Measurements from ENCODE around the gene IRX2.

The IRX2 gene

DNA sequence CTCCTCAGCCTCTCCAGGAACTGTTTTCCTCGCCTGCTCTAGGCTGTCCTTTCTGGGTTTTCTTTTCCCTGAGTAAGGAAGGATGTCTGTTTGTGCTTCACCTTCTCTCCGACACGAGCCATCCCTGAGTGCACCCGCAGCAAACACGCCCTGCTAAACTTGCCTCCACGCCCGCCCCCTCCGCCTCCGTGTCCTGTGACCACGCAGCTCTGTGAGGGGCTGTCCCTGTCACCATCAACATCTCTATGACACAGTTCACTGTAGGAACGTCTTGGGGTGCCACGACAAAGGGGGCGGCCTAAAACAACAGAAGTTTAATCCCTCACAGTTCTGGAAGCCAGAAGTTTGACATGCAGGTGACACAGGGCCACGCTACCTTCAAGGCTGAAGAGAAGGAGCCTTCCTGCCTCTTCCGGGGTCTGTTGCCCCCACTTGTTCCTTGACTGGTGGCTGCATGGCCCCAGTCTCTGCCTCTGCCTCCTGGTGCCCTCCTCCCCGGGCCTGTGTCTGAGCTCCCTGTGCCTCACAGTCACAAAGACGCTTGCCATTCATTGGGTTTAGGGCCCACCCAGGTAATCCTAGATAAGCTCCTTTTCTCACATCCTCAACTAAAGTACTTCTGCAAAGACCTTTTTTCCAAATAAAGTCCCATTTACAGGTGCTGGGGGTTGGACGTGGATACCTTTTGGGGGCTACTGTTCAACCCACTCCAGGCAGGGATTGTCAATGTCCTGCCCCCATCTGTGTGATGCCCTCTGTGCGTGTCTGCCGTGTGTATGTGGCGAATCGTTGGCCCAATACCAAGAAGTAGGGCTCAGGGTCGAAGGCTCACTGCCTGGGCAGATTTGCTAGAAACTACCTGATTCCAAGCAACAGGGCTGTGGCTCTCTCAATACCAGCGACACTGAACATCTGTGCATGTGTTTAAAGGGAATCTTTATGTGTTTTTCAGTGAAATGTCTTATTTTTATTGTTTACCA is 39.7 kb downstream of the IRX2 start:
- no peak for DNase-seq

DNA sequence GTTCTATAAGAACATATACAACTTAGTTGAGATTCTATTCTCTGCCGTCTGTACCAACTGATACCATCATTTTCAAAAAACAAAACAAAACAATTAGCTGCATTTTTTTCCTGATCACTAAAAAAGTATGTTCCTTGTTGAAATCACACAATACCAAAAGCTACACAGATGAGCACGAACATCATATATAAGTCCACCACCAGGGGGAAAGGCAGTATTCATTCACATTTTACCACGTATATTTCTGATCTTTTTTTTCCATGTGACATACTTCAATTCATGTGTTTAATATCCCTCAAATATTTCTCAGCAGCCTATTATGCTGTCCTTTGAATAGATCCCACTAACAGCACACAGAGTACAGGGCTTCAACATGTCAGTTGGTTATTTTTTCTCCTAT is 40.6 kb downstream of the IRX2 start:
- DNase-seq: no peak

GRCh38 chr5:2709976-2710689 is 41.3 kb downstream of the IRX2 start:
- DNase-seq: no peak

- no peak for DNase-seq
Observed at GRCh38 chr5:2708751-2709150, 42.7 kb downstream of the IRX2 start.

- DNase-seq: no peak
Observed at GRCh38 chr5:2708132-2708531, 43.3 kb downstream of the IRX2 start.

GRCh38 chr5:2705861-2706260 is 45.6 kb downstream of the IRX2 start:
- DNase-seq: no peak

DNA sequence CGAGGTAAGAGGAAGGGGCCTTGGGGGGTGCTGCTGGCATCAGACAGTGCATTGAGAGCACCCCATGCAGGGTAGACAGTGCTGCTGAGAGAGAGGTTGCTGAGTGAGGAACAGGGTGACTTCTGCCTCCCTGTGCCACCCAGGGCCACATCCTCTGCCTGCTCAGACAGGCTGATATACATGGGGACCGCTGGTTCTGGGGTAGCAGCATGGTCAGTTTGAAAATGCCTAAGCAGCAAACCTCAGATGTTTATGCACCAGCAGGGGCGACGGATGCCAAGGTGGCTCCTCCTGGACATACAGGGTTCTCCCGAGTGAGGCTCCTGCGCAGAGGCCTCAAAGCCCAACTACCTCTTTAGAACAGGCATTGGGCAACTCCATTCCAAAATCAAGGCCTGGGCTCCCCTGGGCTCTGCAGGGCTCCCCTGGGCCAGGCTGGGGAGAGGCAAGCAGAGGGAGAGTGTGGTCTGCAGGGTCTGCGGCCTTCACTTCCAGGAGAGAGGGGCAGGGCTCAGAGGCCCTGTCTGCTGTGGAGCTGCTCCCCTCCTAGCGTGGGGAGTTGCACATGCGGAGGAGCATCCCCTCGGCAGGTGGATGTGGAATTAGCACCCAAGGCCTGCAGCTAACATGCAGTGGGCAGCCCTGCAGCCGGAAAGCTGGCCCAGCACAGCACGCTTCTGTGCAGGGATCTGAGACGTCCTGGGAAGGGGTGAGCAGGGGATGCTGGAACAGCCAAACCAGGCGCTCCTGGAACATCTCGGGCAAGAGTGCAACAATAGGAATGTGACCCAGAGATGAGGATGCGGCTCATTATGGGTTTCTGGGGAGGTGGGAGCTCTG is 46.5 kb downstream of the IRX2 start:
- no peak for DNase-seq

DNA sequence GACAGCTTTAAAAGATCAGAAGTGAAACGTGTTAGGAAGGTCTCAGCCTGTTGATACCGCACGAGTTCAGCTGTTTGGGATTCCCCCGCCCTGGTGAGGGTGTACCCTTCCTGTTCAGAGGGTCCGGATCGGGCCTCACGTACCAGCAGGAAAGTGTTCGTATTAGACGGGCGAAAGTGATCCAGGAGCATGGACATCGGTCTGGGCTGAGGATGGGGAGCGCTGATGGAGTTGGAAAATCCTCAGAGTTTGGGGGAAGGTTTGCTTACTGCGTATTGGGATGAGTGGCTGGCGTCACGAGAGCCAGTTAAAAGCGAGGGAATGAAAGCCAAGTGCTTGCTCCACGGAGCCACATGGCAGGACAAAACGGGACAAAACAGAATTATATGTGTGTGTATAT is 47.4 kb downstream of the IRX2 start:
- DNase-seq: no peak

GRCh38 chr5:2703615-2704014 is 47.9 kb downstream of the IRX2 start:
- no peak for DNase-seq

DNA sequence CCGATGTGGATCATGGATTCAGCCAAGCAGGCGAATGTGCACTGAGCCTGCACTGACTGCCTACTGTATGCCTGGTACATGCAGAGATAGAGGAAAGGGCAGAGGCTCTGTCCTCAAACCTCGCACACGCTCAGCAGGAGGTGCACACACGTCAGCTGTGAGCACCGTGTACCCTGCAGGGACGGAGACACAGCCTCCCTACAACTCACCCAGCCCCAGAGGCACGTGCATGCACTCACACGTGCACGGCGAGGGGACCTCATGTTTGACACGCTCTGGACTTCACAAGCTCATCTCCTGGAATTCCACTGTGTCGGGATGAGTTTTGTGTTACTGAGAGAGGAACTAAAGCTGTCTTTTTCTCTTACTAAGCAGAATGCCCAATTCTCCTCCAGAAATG is 48.4 kb downstream of the IRX2 start:
- no peak for DNase-seq

DNA sequence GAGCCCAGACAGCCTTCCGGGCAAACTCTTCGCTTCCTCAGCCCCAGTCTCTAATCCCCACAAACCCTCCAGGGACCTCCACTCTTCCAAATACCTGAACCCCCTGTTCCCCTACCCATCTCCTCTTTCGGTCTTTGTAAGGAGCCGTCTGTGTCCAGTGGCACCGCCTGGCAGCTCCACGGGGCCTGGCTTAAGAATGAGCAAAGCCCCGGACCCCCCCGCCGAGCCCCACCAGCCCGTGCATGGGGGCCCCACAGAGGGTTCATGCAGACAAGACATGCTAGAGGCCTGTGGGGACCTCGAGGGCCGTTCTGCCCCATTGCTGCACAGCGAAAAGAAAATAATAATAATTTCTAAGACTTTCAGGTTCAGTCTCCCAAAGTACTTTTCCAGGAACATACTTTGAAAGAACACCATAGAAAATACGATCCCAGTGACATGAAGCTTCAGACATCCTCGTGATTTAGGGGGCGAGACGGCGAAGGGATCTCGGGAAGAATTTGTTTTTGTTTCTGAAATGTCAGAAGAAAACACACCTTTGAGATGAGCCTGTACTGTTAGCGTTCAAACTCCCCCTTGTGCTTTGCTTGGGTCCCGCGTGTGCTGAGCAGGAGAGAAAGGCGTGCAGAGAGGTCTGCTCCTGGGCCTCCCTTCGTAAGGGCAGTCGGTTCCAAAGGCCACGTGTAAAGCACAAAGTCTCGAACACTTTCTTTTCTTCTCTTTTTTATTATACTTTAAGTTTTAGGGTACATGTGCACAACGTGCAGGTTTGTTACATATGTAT is 49.2 kb downstream of the IRX2 start:
- DNase-seq: no peak

- DNase-seq: no peak
Observed at GRCh38 chr5:2701592-2701991, 49.9 kb downstream of the IRX2 start.

- no peak for DNase-seq
Observed at GRCh38 chr5:2700876-2701275, 50.6 kb downstream of the IRX2 start.

DNA sequence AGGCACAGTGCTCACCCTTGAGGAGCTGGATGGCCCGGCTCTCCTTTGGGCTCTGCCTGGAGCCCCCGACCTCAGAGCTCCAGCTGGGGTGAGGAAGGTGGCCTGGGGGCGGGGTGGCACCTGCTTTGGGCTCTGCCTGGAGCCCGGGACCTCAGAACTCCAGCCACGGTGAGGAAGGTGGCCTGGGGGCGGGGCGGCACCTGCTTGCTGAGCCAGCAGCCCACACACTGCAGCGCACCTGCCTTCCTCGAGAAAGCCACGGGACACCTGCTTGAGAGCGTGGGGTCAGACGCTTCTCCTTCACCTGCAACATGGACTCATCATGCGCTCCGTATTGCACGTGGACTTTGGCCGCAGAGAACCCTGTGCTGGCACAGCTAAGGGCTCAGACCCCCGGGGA is 51.8 kb downstream of the IRX2 start:
- no peak for DNase-seq

- no peak for DNase-seq
Observed at GRCh38 chr5:2699231-2699630, 52.2 kb downstream of the IRX2 start.

- no peak for DNase-seq
Observed at GRCh38 chr5:2698581-2698980, 52.9 kb downstream of the IRX2 start.

GRCh38 chr5:2697446-2698200 is 53.9 kb downstream of the IRX2 start:
- no peak for DNase-seq

DNA sequence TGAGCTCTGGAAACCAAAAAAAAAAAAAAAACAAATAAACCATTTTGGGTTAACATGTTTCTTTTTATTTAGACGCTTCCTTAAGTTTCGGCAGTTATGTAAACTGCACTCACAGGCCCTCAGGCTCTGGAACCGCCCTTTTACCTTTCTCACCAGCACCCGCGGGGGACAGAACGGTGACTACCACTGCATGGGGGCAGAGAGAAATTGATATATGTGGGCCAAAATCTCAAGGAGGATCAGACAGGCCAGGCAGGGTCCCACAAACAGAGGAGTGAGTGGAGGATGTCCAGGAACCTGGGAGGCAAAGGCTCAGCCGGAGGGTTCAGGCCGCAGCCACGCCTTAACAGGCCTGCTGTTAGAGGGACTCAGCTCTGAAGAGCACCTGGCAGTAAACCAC is 54.4 kb downstream of the IRX2 start:
- DNase-seq: no peak

Data from HCEC 1CT (cell line).